ENCODE results near the gene LPP. TPM values are rescaled to one million over a fixed set of nuclear protein-coding genes. Genes with fewer than 3 reads are reported as not detected.

Gene LPP
- total RNA-seq, 3 donors from 2014 or later, result 262 to 816 (median 325) TPM

- ATAC-seq (no peak), DNase-seq (no peak)
- H3K9me3 ChIP-seq, result no peaks in the 10 kb centered on the region
- H3K4me3 ChIP-seq, result no peak overlapping the region
- intact Hi-C loops (cut with DNase I, micrococcal nuclease), result no loop called here
- no peaks in the 10 kb centered on the region for H3K4me1 ChIP-seq (ENCODE audit: low read depth)
- no peaks in the 10 kb centered on the region for H3K36me3 ChIP-seq (ENCODE audit: low read depth)
- TF ChIP-seq CTCF (IDR thresholded peaks at IDR 0.05), result no peak
Observed at GRCh38 chr3:188680605-188681004, 526.6 kb downstream of the LPP start.

- H3K36me3 ChIP-seq (ENCODE audit: low read depth), result no peaks in the 10 kb centered on the region
- DNase-seq (no peak), ATAC-seq (no peak)
- intact Hi-C loops (cut with DNase I, micrococcal nuclease), result no loop called here
- no peaks in the 10 kb centered on the region for H3K9me3 ChIP-seq
- no peaks in the 10 kb centered on the region for H3K4me1 ChIP-seq (ENCODE audit: low read depth)
- no peak overlapping the region for H3K4me3 ChIP-seq
- no peak for TF ChIP-seq CTCF (IDR thresholded peaks at IDR 0.05)
Observed at GRCh38 chr3:188682316-188682715, 528.4 kb downstream of the LPP start.

GRCh38 chr3:188683032-188683521 lies 529.1 kb downstream of the LPP start:
- intact Hi-C loops (cut with DNase I, micrococcal nuclease), result no loop called here
- ATAC-seq, result peak; percentile 84
- no peaks in the 10 kb centered on the region for H3K36me3 ChIP-seq (ENCODE audit: low read depth)
- no peak overlapping the region for H3K4me3 ChIP-seq
- DNase-seq, result no peak
- no peaks in the 10 kb centered on the region for H3K9me3 ChIP-seq
- H3K4me1 ChIP-seq (ENCODE audit: low read depth), result no peaks in the 10 kb centered on the region
- no peak for TF ChIP-seq CTCF (IDR thresholded peaks at IDR 0.05)

- no peaks in the 10 kb centered on the region for H3K9me3 ChIP-seq
- DNase-seq (no peak), ATAC-seq (no peak)
- no peak for TF ChIP-seq CTCF (IDR thresholded peaks at IDR 0.05)
- H3K4me1 ChIP-seq (ENCODE audit: low read depth), result no peaks in the 10 kb centered on the region
- H3K36me3 ChIP-seq (ENCODE audit: low read depth), result no peaks in the 10 kb centered on the region
- intact Hi-C loops (cut with DNase I, micrococcal nuclease), result no loop called here
- H3K4me3 ChIP-seq, result no peak overlapping the region
Observed at GRCh38 chr3:188684276-188684675, 530.3 kb downstream of the LPP start.

GRCh38 chr3:188685789-188686188 lies 531.8 kb downstream of the LPP start:
- intact Hi-C loops (cut with DNase I, micrococcal nuclease), result no loop called here
- no peak for DNase-seq
- no peak for TF ChIP-seq CTCF (IDR thresholded peaks at IDR 0.05)
- Histone ChIP-seq H3K9me3 (no peaks in the 10 kb centered on the region), H3K36me3 (ENCODE audit: low read depth) (no peaks in the 10 kb centered on the region), H3K4me1 (ENCODE audit: low read depth) (peaks cover 5% of the 10 kb centered on the region), H3K4me3 (no peak overlapping the region)
- no peak for ATAC-seq

- DNase-seq, result no peak
- Histone ChIP-seq H3K4me3 (no peak overlapping the region), H3K4me1 (ENCODE audit: low read depth) (peaks cover 5% of the 10 kb centered on the region), H3K36me3 (ENCODE audit: low read depth) (no peaks in the 10 kb centered on the region), H3K9me3 (no peaks in the 10 kb centered on the region)
- ATAC-seq, result no peak
- TF ChIP-seq CTCF (IDR thresholded peaks at IDR 0.05), result no peak
- intact Hi-C loops (cut with DNase I, micrococcal nuclease), result no loop called here
Observed at GRCh38 chr3:188686324-188686723, 532.4 kb downstream of the LPP start.
